GM12892 (cell line): Measurements from ENCODE around the gene MYH10.

Experiments used
- DNase-seq: peaks from one replicate; pipeline ENCODE4 v3.0.0; 2011; ENCODE audit not compliant: insufficient read length
- FAIRE-seq: peaks from 2 replicates; lab custom pipeline; 2011; peaks lifted over from hg19 to GRCh38; lab: Jason Lieb, UNC
- POLR2A ChIP-seq: IDR thresholded peaks from 2 replicates; pipeline ENCODE4 v1.6.1; 2011; ENCODE audit warnings: low read depth, low read length, control low read depth
- POLR2AphosphoS5 ChIP-seq: IDR thresholded peaks from 2 replicates; pipeline ENCODE4 v1.6.1; 2011; ENCODE audit warnings: low read depth, low read length, control low read depth
- TAF1 ChIP-seq: IDR thresholded peaks from 2 replicates; pipeline ENCODE4 v1.6.1; 2011; ENCODE audit warnings: low read depth, mild to moderate bottlenecking, control low read depth, low read length, borderline replicate concordance

Gene MYH10

GRCh38 chr17:8426802-8427201 is 203.7 kb downstream of the MYH10 start:
- DNase-seq (no peak), FAIRE-seq (no peak)
- no peak for TF ChIP-seq POLR2AphosphoS5
- no peak for TF ChIP-seq POLR2A
- no peak for TF ChIP-seq TAF1

GRCh38 chr17:8426094-8426720 is 204.3 kb downstream of the MYH10 start:
- DNase-seq: no peak
- FAIRE-seq: no peak
- no peak for TF ChIP-seq TAF1
- TF ChIP-seq POLR2AphosphoS5: no peak
- no peak for TF ChIP-seq POLR2A
